Activated CD8-positive, alpha-beta T cell treated with anti-CD3 and anti-CD28 coated beads for 36 hours (primary cell): ENCODE results near the gene TTC39B. TPM values are rescaled to one million over a fixed set of nuclear protein-coding genes. Genes with fewer than 3 reads are reported as not detected.

ENCODE experiments used
- ATAC-seq: fragments of 200-7000 bp; cut with Tn5 transposase; one replicate; pipeline ENCODE4 v1.10.0; 2021; ENCODE audit warnings: mild to moderate bottlenecking, moderate library complexity
- CTCF ChIA-PET: fragments of 350-600 bp; sonication (Branson Sonifier 250); formaldehyde crosslinking; loops from one replicate; lab custom pipeline; 2021; ENCODE audit warnings: antibody characterized with exemption; lab: Charles Lee
- POLR2A ChIA-PET: fragments of 350-600 bp; sonication (Branson Sonifier 250); formaldehyde crosslinking; loops from one replicate; lab custom pipeline; 2021; ENCODE audit warnings: antibody characterized with exemption; lab: Charles Lee
- DNase-seq: peaks from one replicate; pipeline ENCODE4 v3.0.0-alpha.2; 2020
- H3K27ac Mint-ChIP-seq: one replicate; pipeline ENCODE4 v1.8.0; 2021; ENCODE audit warnings: mild to moderate bottlenecking, mixed read lengths
- H3K27me3 Mint-ChIP-seq: one replicate; pipeline ENCODE4 v1.8.0; 2021; ENCODE audit warnings: mixed read lengths
- H3K36me3 Mint-ChIP-seq: one replicate; pipeline ENCODE4 v1.8.0; 2021; ENCODE audit warnings: low read depth, mixed read lengths
- H3K4me1 Mint-ChIP-seq: one replicate; pipeline ENCODE4 v1.8.0; 2021; ENCODE audit warnings: low read depth, mixed read lengths
- H3K4me3 Mint-ChIP-seq: one replicate; pipeline ENCODE4 v1.8.0; 2021; ENCODE audit warnings: mild to moderate bottlenecking, moderate library complexity, mixed read lengths
- H3K9me3 Mint-ChIP-seq: one replicate; pipeline ENCODE4 v1.8.0; 2021; ENCODE audit warnings: mixed read lengths
- CTCF ChIP-seq: fragments of 200-600 bp; IDR thresholded peaks from one replicate; pipeline ENCODE4 v1.8.0; 2022; ENCODE audit warnings: antibody characterized with exemption, mild to moderate bottlenecking
- intact Hi-C: fragments of 100-400 bp; cut with micrococcal nuclease; formaldehyde crosslinking; loops from one replicate; pipeline ENCODE4 v1.10.0; 2022
- total RNA-seq, 2 experiments: library from RNA; stranded (reverse); gene quantifications; one replicate each; pipeline ENCODE4 v1.2.3, GENCODE V29; 2021

The TTC39B gene
- total RNA-seq, result 10 to 100 TPM; 17.8 to 18.5 TPM

GRCh38 chr9:15306757-15307522, at the start of gene TTC39B:
Gene TTC39B (minus strand): TSS chr9:15307216. CDS start chr9:15307125, 91 bp downstream.
- intact Hi-C loops, result no loop called here
- H3K36me3 Mint-ChIP-seq, result peaks cover 6% of the 10 kb centered on the region
- CTCF ChIA-PET, result interaction anchor here (0.7 to 1.6 kb wide), 5 partner anchors 10 to 166 kb away, joined by 3 to 5 read pairs (median 3); no protein-coding TSS in a partner anchor

GRCh38 chr9:15355669-15356068, 48.7 kb upstream of the TTC39B start:
- Mint-ChIP-seq H3K36me3 (no peaks in the 10 kb centered on the region), H3K9me3 (no peaks in the 10 kb centered on the region), H3K27ac (no peak overlapping the region), H3K4me3 (no peak overlapping the region), H3K4me1 (peaks cover 14% of the 10 kb centered on the region), H3K27me3 (no peaks in the 10 kb centered on the region)
- DNase-seq (no peak), ATAC-seq (no peak)
- CTCF ChIA-PET, result interaction anchor here (0.9 to 1.4 kb wide), 3 partner anchors 9 to 181 kb away, joined by 3 to 5 read pairs (median 4); no protein-coding TSS in a partner anchor
- POLR2A ChIA-PET, result no interaction called here
- no peak for TF ChIP-seq CTCF
- intact Hi-C loops, result no loop called here

More at GRCh38 chr9:15306757-15307522, at the start of gene TTC39B:
- Mint-ChIP-seq H3K4me3 (peak within 1 kb of the TSS; percentile 98), H3K27me3 (no peaks in the 10 kb centered on the region), H3K9me3 (no peaks in the 10 kb centered on the region), H3K27ac (peak within 1 kb of the TSS; percentile 97), H3K4me1 (peaks cover 46% of the 10 kb centered on the region)
- POLR2A ChIA-PET, result interaction anchor here (0.7 to 1.7 kb wide), 5 partner anchors 8 to 117 kb away, joined by 3 to 4 read pairs (median 3); no protein-coding TSS in a partner anchor
- ATAC-seq (peak; percentile 88), DNase-seq (peak; percentile 90)
- no peak for TF ChIP-seq CTCF

- H3K27me3 Mint-ChIP-seq, result no peaks in the 10 kb centered on the region
- H3K4me1 Mint-ChIP-seq, result peaks cover 16% of the 10 kb centered on the region
- TF ChIP-seq CTCF, result no peak
- ChIA-PET POLR2A (no interaction called here), CTCF (interaction anchor here (0.9 to 1.7 kb wide), 5 partner anchors 10 to 106 kb away, joined by 3 to 5 read pairs (median 4); partner anchors contain the start of gene SNAPC3)
- no peak overlapping the region for H3K27ac Mint-ChIP-seq
- H3K9me3 Mint-ChIP-seq, result no peaks in the 10 kb centered on the region
- H3K4me3 Mint-ChIP-seq, result no peak overlapping the region
- no peak for DNase-seq
- ATAC-seq, result peak; percentile 39
- intact Hi-C loops, result no loop called here
- H3K36me3 Mint-ChIP-seq, result no peaks in the 10 kb centered on the region
Observed at GRCh38 chr9:15354713-15355112, 47.7 kb upstream of the TTC39B start.

GRCh38 chr9:15353892-15354291, 46.9 kb upstream of the TTC39B start:
- TF ChIP-seq CTCF, result no peak
- H3K4me1 Mint-ChIP-seq, result peaks cover 16% of the 10 kb centered on the region
- H3K4me3 Mint-ChIP-seq, result no peak overlapping the region
- ATAC-seq (no peak), DNase-seq (no peak)
- no peaks in the 10 kb centered on the region for H3K27me3 Mint-ChIP-seq
- H3K27ac Mint-ChIP-seq, result no peak overlapping the region
- POLR2A ChIA-PET, result no interaction called here
- CTCF ChIA-PET, result interaction anchor here (0.7 to 1.7 kb wide), 2 partner anchors 107 to 143 kb away, joined by 3 read pairs; no protein-coding TSS in a partner anchor
- intact Hi-C loops, result no loop called here
- no peaks in the 10 kb centered on the region for H3K9me3 Mint-ChIP-seq
- H3K36me3 Mint-ChIP-seq, result no peaks in the 10 kb centered on the region

GRCh38 chr9:15352306-15352705, 45.3 kb upstream of the TTC39B start:
- CTCF ChIA-PET, result no interaction called here
- DNase-seq, result no peak
- Mint-ChIP-seq H3K4me3 (no peak overlapping the region), H3K9me3 (no peaks in the 10 kb centered on the region), H3K27ac (no peak overlapping the region), H3K4me1 (peaks cover 16% of the 10 kb centered on the region), H3K27me3 (no peaks in the 10 kb centered on the region), H3K36me3 (no peaks in the 10 kb centered on the region)
- no peak for ATAC-seq
- TF ChIP-seq CTCF, result no peak
- intact Hi-C loops, result no loop called here
- POLR2A ChIA-PET, result no interaction called here
